SU-DHL-6 (cell line): Measurements from ENCODE around the gene TAF11L8.
"Not testable (repeated sequence)": the region's sequence is repeated elsewhere in the genome, so short reads cannot be mapped to it uniquely, and the experiment has no call there.

Experiments used
- CTCF ChIP-seq: fragments of 200-600 bp; sonication (generic); IDR thresholded peaks from one replicate; pipeline ENCODE4 v1.5.1; 2017; ENCODE audit warnings: antibody characterized with exemption, mild to moderate bottlenecking, low read length, moderate library complexity; ENCODE audit not compliant: insufficient read depth, poor library complexity, severe bottlenecking
- EZH2phosphoT487 ChIP-seq: fragments of 200-600 bp; sonication (generic), shearing (Covaris generic); conservative IDR thresholded peaks from 2 replicates; pipeline ENCODE4 v1.6.1; 2018; ENCODE audit warnings: mild to moderate bottlenecking, antibody characterized with exemption, low read length, moderate library complexity, mixed read lengths

GRCh38 chr5:17585658-17586057, 5.1 kb downstream of the TAF11L8 start, which contains the start of gene TAF11L7:
- not testable (repeated sequence) for TF ChIP-seq CTCF, EZH2phosphoT487
